Vagina (tissue), 2 donors: Measurements from ENCODE around the gene GTF2H3. TPM values are rescaled to one million over a fixed set of nuclear protein-coding genes. Genes with fewer than 3 reads are reported as not detected.

Experiments used
- DNase-seq, 2 donors: peaks; one replicate each; pipeline ENCODE4 v3.0.0-alpha.2; 2017; ENCODE audit errors: extremely low spot score in 2 of 2
- H3K27ac ChIP-seq: fragments of 200-600 bp; sonication (generic); one replicate; pipeline ENCODE4 v1.5.1; 2019
- H3K27me3 ChIP-seq: fragments of 200-600 bp; sonication (generic); one replicate; pipeline ENCODE4 v1.5.1; 2019
- H3K36me3 ChIP-seq, 2 donors: fragments of 200-600 bp; sonication (generic); one replicate each; pipeline ENCODE4 v1.5.1; 2017 to 2019
- H3K4me1 ChIP-seq: fragments of 200-600 bp; sonication (generic); one replicate; pipeline ENCODE4 v1.5.1; 2019
- H3K4me3 ChIP-seq, 2 donors: fragments of 200-600 bp; sonication (generic); 1 replicate in 1 of 2; 2 replicates in 1 of 2; pipeline ENCODE4 v1.5.1; 2016 to 2019
- H3K9me3 ChIP-seq: fragments of 200-600 bp; sonication (generic); one replicate; pipeline ENCODE4 v1.5.1; 2019
- CTCF ChIP-seq, 3 experiments: fragments of 450-650 bp in 2 of 3; fragments of 200-600 bp in 1 of 3; sonication (generic) in 1 of 3; IDR thresholded peaks; one replicate each; pipeline ENCODE4 v1.5.1; 2017 to 2019; ENCODE audit warnings: antibody characterized with exemption in 3 of 3, mild to moderate bottlenecking in 2 of 3, moderate library complexity in 2 of 3
- POLR2A ChIP-seq, 2 donors: fragments of 450-650 bp; IDR thresholded peaks; one replicate each; pipeline ENCODE4 v1.6.1; 2017; ENCODE audit warnings: antibody characterized with exemption in 2 of 2, mild to moderate bottlenecking in 2 of 2, moderate library complexity in 2 of 2
- POLR2AphosphoS5 ChIP-seq, 2 donors: sonication (generic); formaldehyde crosslinking; IDR thresholded peaks; one replicate each; pipeline ENCODE4 v1.9.0; 2017; ENCODE audit warnings: antibody characterized with exemption in 2 of 2, mild to moderate bottlenecking in 2 of 2, low read depth in 1 of 2; ENCODE audit not compliant: insufficient read depth in 1 of 2
- intact Hi-C: fragments of 100-400 bp; cut with DNase I; formaldehyde crosslinking; loops from one replicate; pipeline ENCODE4 v1.15.1; 2023
- total RNA-seq: library from RNA; depleted of rRNA; stranded (reverse); fragments of >200 nt; gene quantifications from one replicate; pipeline ENCODE4 v1.2.3, GENCODE V29; 2016

GTF2H3 gene
- total RNA-seq, 1 donor from 2014 or later, result 21.1 TPM

GRCh38 chr12:123614531-123614930, 19.1 kb upstream of the GTF2H3 start:
- intact Hi-C loops, result no loop called here
- no peak overlapping the region for H3K4me3 ChIP-seq
- no peak for DNase-seq
- no peaks in the 10 kb centered on the region for H3K27me3 ChIP-seq
- no peaks in the 10 kb centered on the region for H3K4me1 ChIP-seq
- no peak overlapping the region for H3K27ac ChIP-seq
- no peaks in the 10 kb centered on the region for H3K9me3 ChIP-seq
- peaks cover 0 to 79% of the 10 kb centered on the region in 2 donors for H3K36me3 ChIP-seq
- TF ChIP-seq POLR2A (IDR thresholded peaks at IDR 0.05) (no peak), POLR2AphosphoS5 (IDR thresholded peaks at IDR 0.05; ENCODE audit: insufficient read depth in 1 of 2, low read depth in 1 of 2) (no peak), CTCF (IDR thresholded peaks at IDR 0.05) (no peak)

- intact Hi-C loops, result no loop called here
- Histone ChIP-seq H3K4me1 (no peaks in the 10 kb centered on the region), H3K27me3 (no peaks in the 10 kb centered on the region), H3K36me3 (peaks cover 0 to 75% of the 10 kb centered on the region in 2 donors), H3K4me3 (no peak overlapping the region), H3K27ac (no peak overlapping the region), H3K9me3 (no peaks in the 10 kb centered on the region)
- DNase-seq, result no peak
- no peak for TF ChIP-seq POLR2A (IDR thresholded peaks at IDR 0.05)
- no peak for TF ChIP-seq CTCF (IDR thresholded peaks at IDR 0.05)
- no peak for TF ChIP-seq POLR2AphosphoS5 (IDR thresholded peaks at IDR 0.05; ENCODE audit: insufficient read depth in 1 of 2, low read depth in 1 of 2)
Observed at GRCh38 chr12:123617144-123617543, 16.5 kb upstream of the GTF2H3 start.

GRCh38 chr12:123617580-123617979, 16.0 kb upstream of the GTF2H3 start:
- no peak for DNase-seq
- no peaks in the 10 kb centered on the region for H3K4me1 ChIP-seq

GRCh38 chr12:123621101-123621500, 12.5 kb upstream of the GTF2H3 start:
- TF ChIP-seq CTCF (IDR thresholded peaks at IDR 0.05), result no peak
- no peak for TF ChIP-seq POLR2A (IDR thresholded peaks at IDR 0.05)
- no peak for TF ChIP-seq POLR2AphosphoS5 (IDR thresholded peaks at IDR 0.05; ENCODE audit: insufficient read depth in 1 of 2, low read depth in 1 of 2)
- intact Hi-C loops, result no loop called here
- Histone ChIP-seq H3K36me3 (peaks cover 5 to 72% of the 10 kb centered on the region in 2 donors), H3K4me1 (no peaks in the 10 kb centered on the region), H3K27me3 (no peaks in the 10 kb centered on the region), H3K27ac (no peak overlapping the region), H3K9me3 (no peaks in the 10 kb centered on the region), H3K4me3 (no peak overlapping the region)
- no peak for DNase-seq

More at GRCh38 chr12:123617580-123617979, 16.0 kb upstream of the GTF2H3 start:
- Histone ChIP-seq H3K9me3 (no peaks in the 10 kb centered on the region), H3K4me3 (no peak overlapping the region), H3K36me3 (peaks cover 0 to 72% of the 10 kb centered on the region in 2 donors), H3K27me3 (no peaks in the 10 kb centered on the region), H3K27ac (no peak overlapping the region)
- intact Hi-C loops, result no loop called here
- TF ChIP-seq POLR2AphosphoS5 (IDR thresholded peaks at IDR 0.05; ENCODE audit: insufficient read depth in 1 of 2, low read depth in 1 of 2) (no peak), POLR2A (IDR thresholded peaks at IDR 0.05) (no peak), CTCF (IDR thresholded peaks at IDR 0.05) (no peak)

GRCh38 chr12:123621619-123622530, 11.8 kb upstream of the GTF2H3 start:
- TF ChIP-seq POLR2A (IDR thresholded peaks at IDR 0.05), result no peak
- no peak for TF ChIP-seq CTCF (IDR thresholded peaks at IDR 0.05)
- TF ChIP-seq POLR2AphosphoS5 (IDR thresholded peaks at IDR 0.05; ENCODE audit: insufficient read depth in 1 of 2, low read depth in 1 of 2), result no peak
- DNase-seq, result no peak
- no peaks in the 10 kb centered on the region for H3K27me3 ChIP-seq
- no peaks in the 10 kb centered on the region for H3K9me3 ChIP-seq
- H3K36me3 ChIP-seq, result peaks cover 5 to 73% of the 10 kb centered on the region in 2 donors
- no peaks in the 10 kb centered on the region for H3K4me1 ChIP-seq
- no peak overlapping the region for H3K27ac ChIP-seq
- H3K4me3 ChIP-seq, result no peak overlapping the region
- intact Hi-C loops, result no loop called here
